ENCODE data around the gene COMT. TPM values are rescaled to one million over a fixed set of nuclear protein-coding genes. Genes with fewer than 3 reads are reported as not detected.

The COMT gene
- polyA plus RNA-seq, 4 donors: 57.8 to 236 (median 135) TPM

DNA sequence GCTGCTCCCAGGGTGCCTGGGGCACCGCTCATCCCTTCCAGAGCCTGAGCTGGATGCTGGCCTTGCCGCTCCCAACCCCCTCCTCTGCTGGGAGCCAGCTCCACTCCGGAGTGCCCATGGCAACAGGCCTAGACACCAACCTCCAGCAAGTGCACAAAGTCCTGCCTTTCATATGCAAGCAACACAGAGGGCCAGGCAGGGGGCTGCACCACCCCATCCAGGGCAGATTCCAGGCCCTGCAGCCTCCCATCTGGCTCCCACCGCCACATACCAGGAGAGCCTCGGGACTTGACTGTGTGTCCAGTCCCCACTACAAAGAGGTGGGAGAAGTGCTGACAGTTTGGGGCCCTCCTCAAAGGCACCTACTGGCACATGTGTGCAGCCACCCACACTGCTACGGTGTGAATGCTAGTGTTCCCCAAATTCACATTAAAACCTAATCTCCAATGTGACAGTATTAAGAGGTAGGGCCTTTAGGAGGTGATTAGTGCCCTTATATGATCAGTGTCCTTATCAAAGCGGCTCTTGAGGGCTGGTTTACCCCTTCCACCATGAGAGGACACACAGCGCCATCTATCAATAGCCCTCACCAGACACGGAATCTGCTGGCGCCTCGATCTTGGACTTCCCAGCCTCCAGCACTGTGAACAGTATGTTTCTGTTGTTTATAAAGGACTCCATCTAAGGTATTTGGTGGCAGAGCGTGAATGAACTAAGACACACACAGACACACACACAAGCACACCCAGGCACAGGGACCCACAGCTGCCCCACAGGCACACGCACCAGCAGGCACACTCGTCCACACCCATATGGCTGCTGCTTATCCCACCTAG, 58.9 kb downstream of the COMT start:
- FAIRE-seq (no peak), DNase-seq (no peak)
- Histone ChIP-seq H3K4me1 (ENCODE audit: control insufficient read depth in 3 of 3, insufficient read depth in 2 of 3, low read depth in 1 of 3, low read length in 2 of 3) (no peaks in the 10 kb centered on the region), H3K4me3 (ENCODE audit: low read depth in 1 of 3, low read length in 3 of 3) (no peak overlapping the region), H3K9me3 (ENCODE audit: control insufficient read depth in 2 of 2, insufficient read depth in 1 of 2, low read depth in 1 of 2, low read length in 1 of 2) (no peaks in the 10 kb centered on the region), H3K36me3 (ENCODE audit: control insufficient read depth in 3 of 3, insufficient read depth in 2 of 3, low read depth in 1 of 3, low read length in 3 of 3) (no peaks in the 10 kb centered on the region), H3K27ac (ENCODE audit: low read depth in 1 of 3, low read length in 2 of 3) (no peak overlapping the region), H3K27me3 (ENCODE audit: control insufficient read depth in 3 of 3, insufficient read depth in 3 of 3, low read length in 3 of 3) (no peaks in the 10 kb centered on the region)
- 82 to 88% (median 85%) methylated on average over 14 of the region's 14 CpGs for WGBS, 3 donors

DNA sequence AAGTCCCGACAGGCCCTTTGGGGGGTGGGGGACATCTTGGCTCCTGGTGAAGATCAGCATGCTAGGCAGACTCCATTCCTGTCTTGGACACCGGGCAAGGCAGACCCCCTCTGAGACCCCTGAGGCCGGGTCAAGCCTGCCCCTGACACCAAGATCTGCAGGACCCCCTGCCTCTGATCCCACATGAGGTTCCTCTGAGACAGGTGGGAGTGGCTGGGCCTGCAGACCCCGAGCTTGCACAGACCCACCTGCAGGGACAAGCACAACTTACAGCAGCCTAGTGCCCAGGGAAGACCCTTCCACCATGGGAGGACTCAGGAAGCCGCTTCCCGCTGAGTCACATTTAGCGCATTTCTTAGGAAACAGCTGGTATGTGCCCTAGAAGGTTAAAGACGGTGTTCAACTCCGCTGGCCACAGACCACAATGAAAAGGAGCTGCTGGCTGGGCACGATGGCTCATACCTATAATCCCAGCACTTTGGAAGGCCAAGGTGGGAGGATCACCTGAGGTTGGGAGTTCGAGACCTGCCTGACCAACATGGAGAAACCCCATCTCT, 59.6 kb downstream of the COMT start:
- no peak for DNase-seq
- 78 to 89% (median 88%) methylated on average over 11 of the region's 11 CpGs for WGBS, 3 donors
- Histone ChIP-seq H3K4me3 (ENCODE audit: low read depth in 1 of 3, low read length in 3 of 3) (no peak overlapping the region), H3K27me3 (ENCODE audit: control insufficient read depth in 3 of 3, insufficient read depth in 3 of 3, low read length in 3 of 3) (no peaks in the 10 kb centered on the region), H3K9me3 (ENCODE audit: control insufficient read depth in 2 of 2, insufficient read depth in 1 of 2, low read depth in 1 of 2, low read length in 1 of 2) (no peaks in the 10 kb centered on the region), H3K36me3 (ENCODE audit: control insufficient read depth in 3 of 3, insufficient read depth in 2 of 3, low read depth in 1 of 3, low read length in 3 of 3) (no peaks in the 10 kb centered on the region), H3K27ac (ENCODE audit: low read depth in 1 of 3, low read length in 2 of 3) (no peak overlapping the region), H3K4me1 (ENCODE audit: control insufficient read depth in 3 of 3, insufficient read depth in 2 of 3, low read depth in 1 of 3, low read length in 2 of 3) (no peaks in the 10 kb centered on the region)
- FAIRE-seq: no peak

DNA sequence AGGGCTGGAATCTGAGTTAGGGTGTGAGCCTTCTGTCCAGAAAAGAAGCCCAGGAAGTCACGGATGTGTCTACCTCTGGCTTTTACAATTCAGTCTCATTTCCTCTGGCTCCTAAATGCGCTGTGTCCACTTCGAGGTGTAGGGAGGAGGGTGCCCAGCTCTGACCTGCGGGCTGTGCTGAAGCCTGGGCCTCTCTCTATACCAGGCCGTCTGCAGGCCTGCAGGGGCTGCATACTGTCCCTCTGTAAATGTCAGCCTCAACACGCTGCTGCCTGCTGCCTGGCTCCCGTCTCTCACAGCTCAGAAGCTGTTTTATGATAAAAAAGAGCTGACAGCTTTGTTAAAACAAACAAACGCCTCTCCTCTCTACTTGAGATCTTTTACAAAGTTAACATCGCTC, 60.6 kb downstream of the COMT start:
- Histone ChIP-seq H3K4me1 (ENCODE audit: control insufficient read depth in 3 of 3, insufficient read depth in 2 of 3, low read depth in 1 of 3, low read length in 2 of 3) (no peaks in the 10 kb centered on the region), H3K36me3 (ENCODE audit: control insufficient read depth in 3 of 3, insufficient read depth in 2 of 3, low read depth in 1 of 3, low read length in 3 of 3) (no peaks in the 10 kb centered on the region), H3K27ac (ENCODE audit: low read depth in 1 of 3, low read length in 2 of 3) (no peak overlapping the region), H3K4me3 (ENCODE audit: low read depth in 1 of 3, low read length in 3 of 3) (no peak overlapping the region), H3K9me3 (ENCODE audit: control insufficient read depth in 2 of 2, insufficient read depth in 1 of 2, low read depth in 1 of 2, low read length in 1 of 2) (no peaks in the 10 kb centered on the region), H3K27me3 (ENCODE audit: control insufficient read depth in 3 of 3, insufficient read depth in 3 of 3, low read length in 3 of 3) (no peaks in the 10 kb centered on the region)
- 79 to 90% (median 88%) methylated on average over 9 of the region's 9 CpGs for WGBS, 3 donors
- DNase-seq: no peak
- no peak for FAIRE-seq

DNA sequence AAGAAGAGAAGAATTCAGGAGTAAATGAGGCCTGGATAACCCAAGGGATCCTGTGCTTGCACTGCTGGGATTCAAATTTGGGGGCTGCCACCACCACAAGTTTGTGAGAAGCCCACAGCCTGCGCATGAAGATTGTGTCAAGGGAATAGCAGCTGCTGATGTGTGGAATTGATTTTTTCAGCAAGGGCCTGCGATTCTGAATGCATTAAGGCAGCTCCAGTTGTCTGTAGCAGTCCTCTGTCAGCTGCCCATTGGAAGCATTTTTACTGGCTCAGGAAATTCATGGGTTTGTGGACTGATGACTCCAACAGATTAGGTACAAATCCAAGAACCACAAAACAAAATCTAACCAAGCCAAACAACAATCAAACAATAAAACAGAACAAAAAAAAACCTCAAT, 61.1 kb downstream of the COMT start:
- H3K4me3 ChIP-seq (ENCODE audit: low read depth in 1 of 3, low read length in 3 of 3): no peak overlapping the region
- no peak for DNase-seq
- no peaks in the 10 kb centered on the region for H3K9me3 ChIP-seq (ENCODE audit: control insufficient read depth in 2 of 2, insufficient read depth in 1 of 2, low read depth in 1 of 2, low read length in 1 of 2)
- H3K36me3 ChIP-seq (ENCODE audit: control insufficient read depth in 3 of 3, insufficient read depth in 2 of 3, low read depth in 1 of 3, low read length in 3 of 3): no peaks in the 10 kb centered on the region
- 81 to 94% (median 93%) methylated on average over 2 of the region's 2 CpGs for WGBS, 3 donors
- no peaks in the 10 kb centered on the region for H3K4me1 ChIP-seq (ENCODE audit: control insufficient read depth in 3 of 3, insufficient read depth in 2 of 3, low read depth in 1 of 3, low read length in 2 of 3)
- H3K27me3 ChIP-seq (ENCODE audit: control insufficient read depth in 3 of 3, insufficient read depth in 3 of 3, low read length in 3 of 3): no peaks in the 10 kb centered on the region
- FAIRE-seq: no peak
- H3K27ac ChIP-seq (ENCODE audit: low read depth in 1 of 3, low read length in 2 of 3): no peak overlapping the region

DNA sequence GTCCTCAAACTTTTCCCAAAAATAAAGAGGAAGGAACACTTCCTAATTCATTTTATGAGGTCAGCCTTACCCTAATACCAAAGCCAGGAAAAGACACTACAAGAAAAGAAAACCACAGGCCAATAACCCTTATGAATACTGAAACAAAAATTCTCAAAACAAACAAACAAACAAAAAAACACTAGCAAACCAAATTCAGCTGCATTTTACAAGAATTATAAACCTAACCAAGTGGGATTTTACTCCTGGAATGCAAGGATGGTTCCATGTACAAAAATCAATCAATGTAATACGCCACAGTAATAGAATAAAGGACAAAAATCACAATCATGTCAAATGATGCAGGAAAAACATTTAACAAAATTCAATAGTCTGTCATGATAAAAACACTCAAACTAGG, 61.7 kb downstream of the COMT start:
- H3K27me3 ChIP-seq (ENCODE audit: control insufficient read depth in 3 of 3, insufficient read depth in 3 of 3, low read length in 3 of 3): no peaks in the 10 kb centered on the region
- H3K9me3 ChIP-seq (ENCODE audit: control insufficient read depth in 2 of 2, insufficient read depth in 1 of 2, low read depth in 1 of 2, low read length in 1 of 2): no peaks in the 10 kb centered on the region
- DNase-seq (no peak), FAIRE-seq (no peak)
- H3K4me3 ChIP-seq (ENCODE audit: low read depth in 1 of 3, low read length in 3 of 3): no peak overlapping the region
- no peaks in the 10 kb centered on the region for H3K4me1 ChIP-seq (ENCODE audit: control insufficient read depth in 3 of 3, insufficient read depth in 2 of 3, low read depth in 1 of 3, low read length in 2 of 3)
- H3K27ac ChIP-seq (ENCODE audit: low read depth in 1 of 3, low read length in 2 of 3): no peak overlapping the region
- WGBS, 3 donors: 95 to 100% (median 97%) methylated on average over 1 of the region's 1 CpG
- no peaks in the 10 kb centered on the region for H3K36me3 ChIP-seq (ENCODE audit: control insufficient read depth in 3 of 3, insufficient read depth in 2 of 3, low read depth in 1 of 3, low read length in 3 of 3)

DNA sequence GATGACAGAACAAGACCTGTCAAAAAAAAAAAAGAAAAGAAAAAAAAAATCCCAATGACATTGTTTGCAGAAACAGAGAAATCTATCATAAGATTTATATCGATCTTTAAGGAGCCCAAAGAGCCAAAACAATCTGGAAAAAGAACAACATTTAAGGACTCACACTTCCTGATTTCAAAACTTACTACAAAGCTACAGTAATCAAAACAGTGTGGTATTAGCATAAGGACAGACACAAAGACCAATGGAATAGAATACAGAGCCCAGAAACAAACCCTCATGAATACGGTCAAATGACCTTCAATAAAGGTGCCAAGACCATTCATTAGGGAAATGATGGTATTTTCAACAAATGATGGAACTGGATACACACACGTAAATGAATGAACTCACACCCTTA, 62.9 kb downstream of the COMT start:
- Histone ChIP-seq H3K36me3 (ENCODE audit: control insufficient read depth in 3 of 3, insufficient read depth in 2 of 3, low read depth in 1 of 3, low read length in 3 of 3) (no peaks in the 10 kb centered on the region), H3K27ac (ENCODE audit: low read depth in 1 of 3, low read length in 2 of 3) (no peak overlapping the region), H3K4me1 (ENCODE audit: control insufficient read depth in 3 of 3, insufficient read depth in 2 of 3, low read depth in 1 of 3, low read length in 2 of 3) (no peaks in the 10 kb centered on the region), H3K4me3 (ENCODE audit: low read depth in 1 of 3, low read length in 3 of 3) (no peak overlapping the region), H3K27me3 (ENCODE audit: control insufficient read depth in 3 of 3, insufficient read depth in 3 of 3, low read length in 3 of 3) (no peaks in the 10 kb centered on the region), H3K9me3 (ENCODE audit: control insufficient read depth in 2 of 2, insufficient read depth in 1 of 2, low read depth in 1 of 2, low read length in 1 of 2) (no peaks in the 10 kb centered on the region)
- DNase-seq: no peak
- no peak for FAIRE-seq
- 92 to 99% (median 97%) methylated on average over 3 of the region's 3 CpGs for WGBS, 3 donors

DNA sequence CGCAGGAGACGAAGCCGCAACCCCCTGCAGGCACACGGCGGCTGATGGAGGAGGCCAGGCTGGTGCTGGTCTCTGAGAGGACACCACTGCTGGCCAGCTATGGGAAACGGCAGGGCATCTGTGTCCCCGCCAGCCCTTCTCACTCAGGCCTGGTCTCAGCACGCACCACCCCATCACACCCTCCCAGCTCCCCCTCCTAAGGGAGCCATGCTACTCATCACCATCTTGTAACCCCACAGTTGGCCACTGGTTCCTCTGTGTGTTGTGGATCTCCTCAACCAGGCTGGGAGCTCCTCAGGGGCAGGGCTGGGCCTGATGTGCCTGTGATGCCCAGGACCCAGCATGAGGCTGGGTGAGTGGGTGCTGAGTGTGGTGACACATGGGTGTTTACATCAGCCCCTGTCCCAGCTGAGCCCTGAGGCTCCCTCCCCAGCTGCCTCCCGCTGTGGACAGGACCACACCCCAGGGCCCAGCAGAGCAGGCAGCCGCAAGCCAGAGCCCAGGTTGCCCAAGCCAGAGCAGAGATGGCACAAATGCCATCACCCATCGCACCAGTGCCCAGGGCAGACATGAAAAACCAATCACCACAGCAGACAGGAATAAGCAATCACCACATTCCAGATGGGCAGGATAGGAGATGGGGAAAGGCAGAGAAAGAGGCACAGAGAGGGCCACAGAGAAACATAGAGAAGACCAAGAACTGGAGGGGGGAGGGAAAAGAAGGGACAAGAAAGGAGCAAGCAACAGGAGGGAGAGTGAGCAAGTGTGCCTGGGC, 66.8 kb downstream of the COMT start:
- Histone ChIP-seq H3K36me3 (ENCODE audit: control insufficient read depth in 3 of 3, insufficient read depth in 2 of 3, low read depth in 1 of 3, low read length in 3 of 3) (peaks cover 0 to 6% (median 0%) of the 10 kb centered on the region in 3 donors), H3K4me3 (ENCODE audit: low read depth in 1 of 3, low read length in 3 of 3) (no peak overlapping the region), H3K27ac (ENCODE audit: low read depth in 1 of 3, low read length in 2 of 3) (no peak overlapping the region), H3K4me1 (ENCODE audit: control insufficient read depth in 3 of 3, insufficient read depth in 2 of 3, low read depth in 1 of 3, low read length in 2 of 3) (peaks cover 0 to 20% (median 0%) of the 10 kb centered on the region in 3 donors), H3K9me3 (ENCODE audit: control insufficient read depth in 2 of 2, insufficient read depth in 1 of 2, low read depth in 1 of 2, low read length in 1 of 2) (no peaks in the 10 kb centered on the region), H3K27me3 (ENCODE audit: control insufficient read depth in 3 of 3, insufficient read depth in 3 of 3, low read length in 3 of 3) (no peaks in the 10 kb centered on the region)
- FAIRE-seq: no peak
- WGBS, 3 donors: 88 to 89% (median 89%) methylated on average over 11 of the region's 11 CpGs
- DNase-seq: no peak

DNA sequence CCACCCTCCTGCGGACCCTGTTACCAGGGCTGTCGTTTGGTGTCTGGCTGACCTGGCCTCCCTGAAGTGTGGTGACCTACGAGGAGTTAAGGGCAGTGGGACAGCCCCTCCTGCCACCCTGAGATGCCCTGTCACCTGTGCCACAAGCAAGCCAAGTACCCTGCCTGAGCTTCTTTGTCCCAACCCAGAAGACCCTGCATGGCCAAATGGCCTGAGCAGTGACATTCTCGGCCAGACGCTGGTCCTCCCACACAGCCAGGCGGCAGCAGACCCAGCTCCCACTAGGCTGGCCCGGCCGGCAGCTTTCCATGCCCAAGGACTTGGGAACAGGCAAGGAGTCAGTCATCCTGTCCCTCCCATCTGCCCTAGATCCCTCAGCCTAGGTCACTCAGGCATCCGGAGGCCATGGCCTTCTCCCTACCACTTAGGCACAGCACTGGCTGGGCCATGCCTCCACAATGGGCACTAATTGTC, 67.5 kb downstream of the COMT start:
- WGBS, 3 donors: 93 to 97% (median 93%) methylated on average over 9 of the region's 9 CpGs
- no peak overlapping the region for H3K27ac ChIP-seq (ENCODE audit: low read depth in 1 of 3, low read length in 2 of 3)
- peaks cover 0 to 20% (median 0%) of the 10 kb centered on the region in 3 donors for H3K4me1 ChIP-seq (ENCODE audit: control insufficient read depth in 3 of 3, insufficient read depth in 2 of 3, low read depth in 1 of 3, low read length in 2 of 3)
- no peak for FAIRE-seq
- no peaks in the 10 kb centered on the region for H3K27me3 ChIP-seq (ENCODE audit: control insufficient read depth in 3 of 3, insufficient read depth in 3 of 3, low read length in 3 of 3)
- H3K9me3 ChIP-seq (ENCODE audit: control insufficient read depth in 2 of 2, insufficient read depth in 1 of 2, low read depth in 1 of 2, low read length in 1 of 2): no peaks in the 10 kb centered on the region
- H3K4me3 ChIP-seq (ENCODE audit: low read depth in 1 of 3, low read length in 3 of 3): no peak overlapping the region
- DNase-seq: no peak
- H3K36me3 ChIP-seq (ENCODE audit: control insufficient read depth in 3 of 3, insufficient read depth in 2 of 3, low read depth in 1 of 3, low read length in 3 of 3): peaks cover 0 to 6% (median 0%) of the 10 kb centered on the region in 3 donors
